ENCODE measurements around the gene TFF2. TPM values are rescaled to one million over a fixed set of nuclear protein-coding genes. Genes with fewer than 3 reads are reported as not detected.

TFF2 gene
- total and polyA plus RNA-seq, 2 experiments from 2014 or later, result not detected

GRCh38 chr21:42349420-42350317 is 1.1 kb downstream of the TFF2 start:
- Histone ChIP-seq H3F3A (ENCODE audit: insufficient read depth) (no peaks in the 10 kb centered on the region), H3K4me1 (ENCODE audit: insufficient read depth) (no peaks in the 10 kb centered on the region), H2AFZ (no peak overlapping the region), H4K20me1 (ENCODE audit: insufficient read depth) (no peaks in the 10 kb centered on the region), H3K4me2 (ENCODE audit: unreplicated experiment) (no peak overlapping the region), H3K27me3 (replicated peaks; ENCODE audit: insufficient read depth) (no peaks in the 10 kb centered on the region), H3K9ac (no peak overlapping the region), H3K9me2 (ENCODE audit: insufficient read depth) (no peaks in the 10 kb centered on the region), H3K4me3 (no peak overlapping the region), H3K36me3 (ENCODE audit: low read depth) (no peaks in the 10 kb centered on the region), H3K79me2 (ENCODE audit: insufficient read depth) (no peaks in the 10 kb centered on the region), H3K9me3 (ENCODE audit: low read depth) (no peaks in the 10 kb centered on the region), H3K27ac (no peak overlapping the region)
- in situ Hi-C loops (cut with MboI), result no loop called here
- no peak for TF ChIP-seq EZH2phosphoT487 (IDR thresholded peaks at IDR 0.05; ENCODE audit: insufficient read depth, low read depth)
- no peak for TF ChIP-seq EZH2 (IDR thresholded peaks at IDR 0.05; ENCODE audit: insufficient read depth, poor library complexity, severe bottlenecking)
- DNase-seq, result no peak
- 51 to 61% methylated on average over 14 of the region's 14 CpGs for WGBS, 2 experiments (ENCODE audit: low coverage in 1 of 2, low lambda C conversion rate in 2 of 2, missing lambda C conversion rate in 2 of 2)

- Histone ChIP-seq H3K27ac (no peak overlapping the region), H3K79me2 (ENCODE audit: insufficient read depth) (no peaks in the 10 kb centered on the region), H3F3A (ENCODE audit: insufficient read depth) (no peaks in the 10 kb centered on the region), H3K9ac (no peak overlapping the region), H3K4me1 (ENCODE audit: insufficient read depth) (no peaks in the 10 kb centered on the region), H4K20me1 (ENCODE audit: insufficient read depth) (no peaks in the 10 kb centered on the region), H2AFZ (no peak overlapping the region), H3K4me2 (ENCODE audit: unreplicated experiment) (no peak overlapping the region), H3K27me3 (replicated peaks; ENCODE audit: insufficient read depth) (no peaks in the 10 kb centered on the region), H3K36me3 (ENCODE audit: low read depth) (no peaks in the 10 kb centered on the region), H3K4me3 (no peak overlapping the region), H3K9me2 (ENCODE audit: insufficient read depth) (no peaks in the 10 kb centered on the region), H3K9me3 (ENCODE audit: low read depth) (no peaks in the 10 kb centered on the region)
- DNase-seq, result no peak
- in situ Hi-C loops (cut with MboI), result no loop called here
- WGBS, 2 experiments (ENCODE audit: low coverage in 1 of 2, low lambda C conversion rate in 2 of 2, missing lambda C conversion rate in 2 of 2), result 34 to 56% methylated on average over 2 of the region's 2 CpGs
- TF ChIP-seq EZH2 (IDR thresholded peaks at IDR 0.05; ENCODE audit: insufficient read depth, poor library complexity, severe bottlenecking), result no peak
- no peak for TF ChIP-seq EZH2phosphoT487 (IDR thresholded peaks at IDR 0.05; ENCODE audit: insufficient read depth, low read depth)
Observed at GRCh38 chr21:42348762-42349161, 2.0 kb downstream of the TFF2 start.

GRCh38 chr21:42347601-42348327 is 3.0 kb downstream of the TFF2 start:
- no peaks in the 10 kb centered on the region for H3K36me3 ChIP-seq (ENCODE audit: low read depth)
- no peak for DNase-seq
- H2AFZ ChIP-seq, result no peak overlapping the region
- H3K4me2 ChIP-seq (ENCODE audit: unreplicated experiment), result no peak overlapping the region
- in situ Hi-C loops (cut with MboI), result no loop called here
- H3F3A ChIP-seq (ENCODE audit: insufficient read depth), result no peaks in the 10 kb centered on the region
- WGBS, 2 experiments (ENCODE audit: low coverage in 1 of 2, low lambda C conversion rate in 2 of 2, missing lambda C conversion rate in 2 of 2), result 50 to 55% methylated on average over 21 to 30 of the region's 30 CpGs
- H3K27me3 ChIP-seq (replicated peaks; ENCODE audit: insufficient read depth), result no peaks in the 10 kb centered on the region
- no peak overlapping the region for H3K4me3 ChIP-seq
- H3K9ac ChIP-seq, result no peak overlapping the region
- no peak overlapping the region for H3K27ac ChIP-seq
- H3K79me2 ChIP-seq (ENCODE audit: insufficient read depth), result no peaks in the 10 kb centered on the region
- no peak for TF ChIP-seq EZH2phosphoT487 (IDR thresholded peaks at IDR 0.05; ENCODE audit: insufficient read depth, low read depth)
- no peak for TF ChIP-seq EZH2 (IDR thresholded peaks at IDR 0.05; ENCODE audit: insufficient read depth, poor library complexity, severe bottlenecking)
- no peaks in the 10 kb centered on the region for H3K4me1 ChIP-seq (ENCODE audit: insufficient read depth)
- no peaks in the 10 kb centered on the region for H3K9me3 ChIP-seq (ENCODE audit: low read depth)
- no peaks in the 10 kb centered on the region for H3K9me2 ChIP-seq (ENCODE audit: insufficient read depth)
- H4K20me1 ChIP-seq (ENCODE audit: insufficient read depth), result no peaks in the 10 kb centered on the region

GRCh38 chr21:42346866-42347600 is 3.8 kb downstream of the TFF2 start:
- Histone ChIP-seq H3K79me2 (ENCODE audit: insufficient read depth) (no peaks in the 10 kb centered on the region), H3K9me2 (ENCODE audit: insufficient read depth) (no peaks in the 10 kb centered on the region), H2AFZ (no peak overlapping the region), H4K20me1 (ENCODE audit: insufficient read depth) (no peaks in the 10 kb centered on the region), H3K9me3 (ENCODE audit: low read depth) (no peaks in the 10 kb centered on the region), H3K4me2 (ENCODE audit: unreplicated experiment) (no peak overlapping the region), H3K27me3 (replicated peaks; ENCODE audit: insufficient read depth) (no peaks in the 10 kb centered on the region), H3K9ac (no peak overlapping the region), H3K4me3 (no peak overlapping the region), H3F3A (ENCODE audit: insufficient read depth) (no peaks in the 10 kb centered on the region), H3K36me3 (ENCODE audit: low read depth) (no peaks in the 10 kb centered on the region), H3K4me1 (ENCODE audit: insufficient read depth) (no peaks in the 10 kb centered on the region), H3K27ac (no peak overlapping the region)
- WGBS, 2 experiments (ENCODE audit: low coverage in 1 of 2, low lambda C conversion rate in 2 of 2, missing lambda C conversion rate in 2 of 2), result 53 to 57% methylated on average over 30 of the region's 30 CpGs
- in situ Hi-C loops (cut with MboI), result no loop called here
- TF ChIP-seq EZH2 (IDR thresholded peaks at IDR 0.05; ENCODE audit: insufficient read depth, poor library complexity, severe bottlenecking) (no peak), EZH2phosphoT487 (IDR thresholded peaks at IDR 0.05; ENCODE audit: insufficient read depth, low read depth) (no peak)
- DNase-seq, result no peak

Data from GM23248 (cell line).